MV-4-11 (cell line): Measurements from ENCODE around the gene ZCCHC24.

Experiments
- DNase-seq: peaks from one replicate; lab custom pipeline; 2025; lab: John Stamatoyannopoulos, UW

The ZCCHC24 gene

GRCh38 chr10:79445161-79445976 is at the start of gene ZCCHC24:
TSS of gene ZCCHC24 (minus strand) at chr10:79445624. CDS start at chr10:79445440, 184 bp downstream.
- peak; percentile 97 for DNase-seq

DNA sequence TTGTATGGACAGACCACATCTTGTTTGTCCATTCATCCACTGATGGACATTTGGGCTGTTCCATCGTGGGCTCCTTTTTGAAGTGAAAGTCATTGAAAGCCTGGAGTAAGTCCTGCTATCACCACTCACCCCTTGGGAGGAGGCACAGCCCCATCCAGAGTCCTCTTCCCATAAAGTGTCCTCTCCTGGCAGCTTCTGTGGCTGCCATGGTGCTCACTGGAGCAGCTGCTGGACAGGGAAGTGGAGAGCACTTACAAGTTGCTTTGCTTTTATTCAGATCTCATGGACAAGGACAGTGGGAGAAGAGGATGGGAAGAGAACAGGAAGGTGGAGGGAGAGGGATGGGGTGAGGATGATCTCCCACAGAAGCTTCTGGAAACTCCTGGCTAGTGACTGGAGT is 48.4 kb upstream of the ZCCHC24 start:
- no peak for DNase-seq

GRCh38 chr10:79492839-79493238 is 47.4 kb upstream of the ZCCHC24 start:
- no peak for DNase-seq

GRCh38 chr10:79492256-79492655 is 46.8 kb upstream of the ZCCHC24 start:
- no peak for DNase-seq

GRCh38 chr10:79491143-79491835 is 45.9 kb upstream of the ZCCHC24 start:
- peak; percentile 89 for DNase-seq

- DNase-seq, result no peak
Observed at GRCh38 chr10:79490400-79491142, 45.1 kb upstream of the ZCCHC24 start.

DNA sequence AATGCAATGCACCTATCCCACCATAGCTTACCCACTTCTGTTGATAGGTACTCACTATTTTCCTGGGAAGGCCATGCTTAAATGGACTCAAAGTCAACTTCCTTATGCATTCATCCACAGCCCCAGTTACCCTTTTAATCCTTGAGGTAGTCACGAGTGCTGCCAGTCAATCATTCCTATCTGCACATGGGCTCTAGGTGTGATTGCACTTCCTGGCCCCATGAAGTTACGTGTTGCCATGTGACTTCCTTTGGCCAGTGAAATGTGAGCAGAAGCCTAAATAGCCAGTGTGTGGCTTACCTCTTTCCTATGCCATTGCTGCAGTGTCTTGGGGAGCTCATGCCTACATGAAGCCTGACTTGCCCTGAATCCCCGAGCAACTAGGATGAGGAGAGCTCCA is 43.4 kb upstream of the ZCCHC24 start:
- DNase-seq, result no peak

DNA sequence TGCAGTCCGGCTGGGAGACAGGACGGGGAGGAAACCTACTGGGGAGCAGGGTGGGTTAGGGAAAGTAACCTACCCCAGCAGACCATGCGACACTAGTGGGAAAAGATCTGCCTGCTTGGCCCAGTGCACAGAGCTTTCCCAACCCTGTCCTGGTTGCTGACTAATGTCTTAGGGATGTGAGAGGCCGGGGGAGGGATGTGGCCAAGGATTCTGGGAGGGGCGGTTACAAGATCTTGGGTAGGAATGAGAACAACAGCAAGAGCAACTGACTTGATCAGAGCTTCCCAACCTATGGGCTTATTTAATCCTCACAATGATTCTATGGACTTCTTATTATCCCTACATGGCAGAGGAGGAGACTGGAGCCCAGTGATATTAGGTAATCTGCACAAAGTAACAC is 42.9 kb upstream of the ZCCHC24 start:
- no peak for DNase-seq

- peak; percentile 35 for DNase-seq
Observed at GRCh38 chr10:79487296-79488194, 42.1 kb upstream of the ZCCHC24 start.

DNA sequence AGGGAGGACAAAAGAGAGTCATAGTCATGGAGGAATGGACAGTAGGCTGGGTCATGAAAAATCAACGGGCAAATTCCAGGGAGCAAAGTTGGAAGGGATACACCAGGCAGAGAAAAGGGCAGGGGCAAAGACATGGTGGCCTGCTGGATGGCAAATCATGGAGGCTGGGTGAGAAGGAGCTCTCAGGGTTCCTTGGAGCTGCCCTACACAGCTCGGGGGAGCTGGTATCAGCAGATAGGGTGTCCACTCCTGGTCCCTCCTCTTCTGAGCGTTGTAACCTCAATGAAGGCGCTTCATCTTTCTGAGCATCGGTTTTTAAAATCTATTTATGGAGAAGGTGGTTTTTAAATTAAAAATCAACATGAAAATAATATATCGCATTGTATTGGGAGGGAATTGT is 39.1 kb upstream of the ZCCHC24 start:
- DNase-seq, result no peak

- DNase-seq, result no peak
Observed at GRCh38 chr10:79483948-79484347, 38.5 kb upstream of the ZCCHC24 start.

DNA sequence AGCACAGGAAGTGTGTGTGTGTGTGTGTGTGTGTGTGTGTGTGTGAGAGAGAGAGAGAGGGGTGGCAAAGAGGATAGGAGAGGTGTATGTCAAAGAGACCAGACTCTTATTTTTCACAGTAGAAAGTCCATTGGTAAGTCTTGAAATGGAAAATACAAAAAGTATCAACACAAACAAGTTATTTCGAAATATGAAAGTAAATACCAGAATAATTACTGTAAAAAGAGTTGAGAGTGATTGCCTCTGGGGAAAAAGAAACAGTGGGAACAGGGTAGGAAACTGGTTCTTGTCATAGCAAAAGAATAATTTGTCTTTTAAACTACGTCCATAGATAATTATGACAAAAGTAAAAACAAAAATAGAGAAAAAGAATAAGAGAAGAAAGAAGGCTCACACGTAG is 37.9 kb upstream of the ZCCHC24 start:
- DNase-seq, result no peak

- DNase-seq, result no peak
Observed at GRCh38 chr10:79482741-79483140, 37.3 kb upstream of the ZCCHC24 start.

DNA sequence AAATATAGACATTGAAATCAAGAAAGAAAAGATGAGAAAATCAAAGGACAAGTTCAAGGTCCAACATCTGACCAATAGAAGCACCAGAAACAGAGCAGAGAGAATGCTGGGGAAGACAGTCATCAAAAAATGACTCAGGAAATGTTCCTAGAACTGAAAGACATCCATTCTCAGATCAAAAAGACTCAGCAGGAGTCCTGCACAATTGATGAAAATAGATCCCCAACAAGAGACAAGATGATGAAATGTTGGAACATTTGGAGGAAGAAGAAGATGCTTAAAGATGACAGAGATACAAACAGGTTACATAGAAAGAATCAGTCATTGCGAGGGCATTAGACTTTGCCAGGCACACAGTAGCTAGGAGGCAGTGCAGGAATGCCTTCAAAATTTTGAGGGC is 36.9 kb upstream of the ZCCHC24 start:
- DNase-seq, result no peak

DNA sequence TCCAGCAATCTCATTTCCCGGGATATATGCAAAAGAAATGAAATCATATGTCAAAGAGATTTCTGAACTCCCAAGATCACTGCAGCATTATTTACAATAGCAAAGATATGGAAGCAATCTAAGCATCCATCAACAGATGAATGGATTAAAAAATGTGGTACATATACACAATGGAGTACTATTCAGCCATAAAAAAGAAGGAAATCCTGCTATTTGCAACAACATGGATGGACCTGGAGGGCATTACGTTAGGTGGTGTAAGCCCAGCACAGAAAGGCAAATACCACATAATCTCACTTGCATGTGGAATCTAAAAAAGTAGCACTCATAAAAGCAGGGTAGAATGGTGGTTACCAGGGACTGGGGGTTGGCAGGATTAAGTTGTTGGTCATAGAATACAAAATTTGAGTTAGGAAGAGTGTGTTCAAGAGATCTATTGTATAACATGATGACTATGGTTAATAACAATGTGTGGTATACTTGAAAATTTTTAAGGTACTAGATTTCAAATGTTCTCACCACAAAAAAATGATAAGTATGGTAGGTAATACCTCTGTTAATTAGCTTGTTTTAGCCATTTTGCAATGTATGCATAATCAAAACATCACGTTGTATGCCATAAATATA is 34.0 kb upstream of the ZCCHC24 start:
- DNase-seq, result no peak

- no peak for DNase-seq
Observed at GRCh38 chr10:79477456-79477855, 32.0 kb upstream of the ZCCHC24 start.

- no peak for DNase-seq
Observed at GRCh38 chr10:79476645-79477044, 31.2 kb upstream of the ZCCHC24 start.

- DNase-seq, result no peak
Observed at GRCh38 chr10:79475877-79476276, 30.5 kb upstream of the ZCCHC24 start.

DNA sequence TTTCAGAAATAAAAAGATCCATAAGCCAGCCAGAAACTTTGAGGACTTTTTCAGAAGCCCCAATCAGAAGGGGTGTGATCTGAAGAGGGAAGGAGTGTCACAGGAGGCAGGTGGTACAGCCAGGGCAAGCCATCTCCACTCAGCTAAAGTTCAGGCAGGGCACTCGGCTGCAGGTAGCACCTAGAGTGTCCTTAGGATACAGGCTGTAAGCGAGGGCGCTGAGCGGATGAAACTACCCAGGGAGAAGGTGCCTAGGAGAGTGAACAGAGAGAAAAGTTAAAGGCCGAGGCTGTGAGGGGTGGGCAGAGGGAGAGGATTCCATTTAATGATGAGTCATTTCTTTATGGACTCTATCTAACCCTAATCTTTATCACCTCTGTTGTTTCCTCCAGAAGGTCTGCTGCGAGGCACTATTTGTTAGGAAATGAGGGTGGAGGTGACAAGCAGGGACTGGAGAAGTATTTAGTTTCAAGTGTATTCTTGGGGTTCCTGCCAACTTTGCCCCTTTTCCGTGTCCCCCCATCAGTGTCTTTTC is 29.8 kb upstream of the ZCCHC24 start:
- DNase-seq, result no peak

DNA sequence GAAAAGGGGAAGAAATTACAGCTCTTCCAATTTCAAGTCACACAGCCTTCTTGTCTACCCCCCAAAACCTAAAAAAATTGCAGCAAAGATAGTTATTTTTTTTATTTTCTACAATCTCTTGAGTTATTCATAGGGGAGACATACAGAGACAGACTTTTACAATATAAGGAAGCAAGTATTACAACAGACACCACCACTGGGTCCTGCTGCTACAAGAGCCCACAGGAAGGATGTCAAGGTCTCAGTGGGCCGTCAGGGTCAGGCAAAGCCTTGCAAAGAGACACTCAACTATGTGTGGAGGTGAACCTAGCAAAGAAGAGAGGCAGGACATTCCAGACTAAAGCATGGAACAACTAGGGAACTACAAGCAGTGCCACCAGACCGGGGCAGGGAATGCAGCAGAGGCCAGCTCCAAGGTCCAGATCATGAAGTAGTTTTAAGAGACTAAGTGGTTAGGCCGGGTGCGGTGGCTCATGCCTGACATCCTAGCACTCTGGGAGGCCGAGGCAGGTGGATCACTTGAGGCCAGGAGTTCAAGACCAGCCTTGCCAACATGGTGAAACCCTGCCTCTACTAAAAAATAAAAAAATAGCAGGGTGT is 28.2 kb upstream of the ZCCHC24 start:
- DNase-seq, result peak; percentile 71

DNA sequence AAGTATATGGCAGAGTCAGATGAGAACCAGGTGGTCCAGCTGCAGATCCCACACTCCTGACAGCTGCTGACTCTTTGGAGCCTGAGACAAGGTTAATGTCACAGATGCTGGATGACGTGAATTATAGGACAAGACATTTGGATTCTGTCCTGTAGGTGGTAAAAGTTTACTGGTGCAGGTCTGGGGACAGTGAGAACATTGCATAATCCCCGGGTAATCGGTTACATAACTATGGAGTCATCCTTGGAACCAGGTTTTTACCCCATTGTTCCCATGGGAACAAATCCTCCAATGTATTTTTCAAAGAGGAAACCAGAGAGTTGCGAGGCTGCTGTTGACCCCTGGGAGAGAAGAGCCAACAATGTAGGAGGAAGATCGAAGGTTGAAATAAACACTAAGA is 27.5 kb upstream of the ZCCHC24 start:
- DNase-seq, result peak; percentile 41
